Right atrium auricular region (tissue), 2 donors: ENCODE measurements around the gene NGEF. TPM values are rescaled to one million over a fixed set of nuclear protein-coding genes. Genes with fewer than 3 reads are reported as not detected.

Experiments used
- DNase-seq: peaks from one replicate; pipeline ENCODE4 v3.0.0-alpha.2; 2019; ENCODE audit warnings: low spot score
- H3K27ac ChIP-seq, 2 donors: fragments of 200-600 bp; sonication (generic); 1 replicate in 1 of 2; 2 replicates in 1 of 2; pipeline ENCODE4 v1.5.1; 2016 to 2019
- H3K27me3 ChIP-seq, 2 donors: fragments of 200-600 bp; sonication (generic); one replicate each; pipeline versions ENCODE4 v1.5.1 to v1.6.0; 2017 to 2019
- H3K36me3 ChIP-seq: fragments of 200-600 bp; sonication (generic); one replicate; pipeline ENCODE4 v1.5.1; 2016
- H3K4me1 ChIP-seq, 2 donors: fragments of 200-600 bp; sonication (generic); one replicate each; pipeline versions ENCODE4 v1.5.1 to v1.6.0; 2017 to 2019
- H3K4me3 ChIP-seq, 2 donors: fragments of 200-600 bp; sonication (generic); 1 replicate in 1 of 2; 2 replicates in 1 of 2; pipeline ENCODE4 v1.5.1; 2017 to 2019; ENCODE audit warnings: mild to moderate bottlenecking in 1 of 2, moderate library complexity in 1 of 2
- H3K9me3 ChIP-seq, 2 donors: fragments of 200-600 bp; sonication (generic); one replicate each; pipeline ENCODE4 v1.5.1; 2019
- total RNA-seq, 2 donors: library from RNA; depleted of rRNA; stranded (reverse); fragments of >200 nt; gene quantifications; one replicate each; pipeline ENCODE4 v1.1.0, GENCODE V29; 2016
- TF ChIP-seq, protein P1 (sequence below), 2 donors: fragments of 200-600 bp; sonication (generic); IDR thresholded peaks; one replicate each; pipeline ENCODE4 v1.5.1; 2019; ENCODE audit warnings: antibody characterized with exemption in 2 of 2

Gene NGEF
- total RNA-seq, 2 donors from 2014 or later, result 1.4 to 4.8 TPM

DNA sequence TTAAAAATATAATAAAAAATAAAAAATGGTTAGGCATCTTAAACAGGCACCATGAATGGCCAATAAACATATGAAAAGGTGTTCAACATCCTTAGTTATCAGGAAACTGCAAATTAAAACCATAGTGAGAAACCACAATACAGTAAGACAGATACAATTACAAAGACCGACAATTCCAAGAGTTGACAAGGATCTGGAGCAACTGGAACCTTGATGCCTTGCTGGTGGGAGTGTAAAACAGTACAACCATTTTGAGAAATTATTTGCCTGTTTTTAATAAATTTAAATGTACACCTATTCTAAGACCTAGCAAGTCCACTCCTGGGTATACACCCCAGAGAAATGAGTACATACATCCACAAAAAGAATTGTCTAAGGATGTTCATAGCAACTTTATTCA lies 49.1 kb downstream of the NGEF start:
- Histone ChIP-seq H3K36me3 (no peaks in the 10 kb centered on the region), H3K27ac (no peak overlapping the region), H3K9me3 (peaks cover 8% of the 10 kb centered on the region in 2 donors), H3K27me3 (no peaks in the 10 kb centered on the region), H3K4me3 (no peak overlapping the region), H3K4me1 (no peaks in the 10 kb centered on the region)
- TF ChIP-seq, protein P1, sequence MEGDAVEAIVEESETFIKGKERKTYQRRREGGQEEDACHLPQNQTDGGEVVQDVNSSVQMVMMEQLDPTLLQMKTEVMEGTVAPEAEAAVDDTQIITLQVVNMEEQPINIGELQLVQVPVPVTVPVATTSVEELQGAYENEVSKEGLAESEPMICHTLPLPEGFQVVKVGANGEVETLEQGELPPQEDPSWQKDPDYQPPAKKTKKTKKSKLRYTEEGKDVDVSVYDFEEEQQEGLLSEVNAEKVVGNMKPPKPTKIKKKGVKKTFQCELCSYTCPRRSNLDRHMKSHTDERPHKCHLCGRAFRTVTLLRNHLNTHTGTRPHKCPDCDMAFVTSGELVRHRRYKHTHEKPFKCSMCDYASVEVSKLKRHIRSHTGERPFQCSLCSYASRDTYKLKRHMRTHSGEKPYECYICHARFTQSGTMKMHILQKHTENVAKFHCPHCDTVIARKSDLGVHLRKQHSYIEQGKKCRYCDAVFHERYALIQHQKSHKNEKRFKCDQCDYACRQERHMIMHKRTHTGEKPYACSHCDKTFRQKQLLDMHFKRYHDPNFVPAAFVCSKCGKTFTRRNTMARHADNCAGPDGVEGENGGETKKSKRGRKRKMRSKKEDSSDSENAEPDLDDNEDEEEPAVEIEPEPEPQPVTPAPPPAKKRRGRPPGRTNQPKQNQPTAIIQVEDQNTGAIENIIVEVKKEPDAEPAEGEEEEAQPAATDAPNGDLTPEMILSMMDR (IDR thresholded peaks at IDR 0.05), result no peak
- DNase-seq, result no peak

DNA sequence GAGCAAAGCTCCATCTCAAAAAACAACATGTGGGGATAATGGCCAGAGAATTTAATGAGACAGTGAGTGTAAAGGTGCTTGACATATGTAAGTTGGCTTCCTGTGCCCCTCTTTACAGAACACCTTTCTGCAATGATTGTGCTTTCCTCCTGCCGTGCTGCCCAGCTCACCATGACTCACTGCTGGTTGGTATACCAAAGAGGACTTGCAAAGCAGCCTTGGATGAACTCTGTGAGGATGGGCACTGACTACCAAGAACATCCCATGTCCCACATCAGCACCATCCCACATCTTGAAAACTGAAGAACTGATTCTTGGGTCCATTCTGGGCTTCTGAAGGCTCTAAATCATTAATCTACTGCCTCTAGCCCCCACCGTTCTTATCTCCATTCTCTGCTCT lies 52.2 kb downstream of the NGEF start:
- no peaks in the 10 kb centered on the region for H3K36me3 ChIP-seq
- no peak overlapping the region for H3K4me3 ChIP-seq
- H3K9me3 ChIP-seq, result peaks cover 8% of the 10 kb centered on the region in 2 donors
- H3K4me1 ChIP-seq, result no peaks in the 10 kb centered on the region
- no peak for DNase-seq
- H3K27me3 ChIP-seq, result no peaks in the 10 kb centered on the region
- no peak overlapping the region for H3K27ac ChIP-seq
- TF ChIP-seq, protein P1 (IDR thresholded peaks at IDR 0.05), result no peak

DNA sequence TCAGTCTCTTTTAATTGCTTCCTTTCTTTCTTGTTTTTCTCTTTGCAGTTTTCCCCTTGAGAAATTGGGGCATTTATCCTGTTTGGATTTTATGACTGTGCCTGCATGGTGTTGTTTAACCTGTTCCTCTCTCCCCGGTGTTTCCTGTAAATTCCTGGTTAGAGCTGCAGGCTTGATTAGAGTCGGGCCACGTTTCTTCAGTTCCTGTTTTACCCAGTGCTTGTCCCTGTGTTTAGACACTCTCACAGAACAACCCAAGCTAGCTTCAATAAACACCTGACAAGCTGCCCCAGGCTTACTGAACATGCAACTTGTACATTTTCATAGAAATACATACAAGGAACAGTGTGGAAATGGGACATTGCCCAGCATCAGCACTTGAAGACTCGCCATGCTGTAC lies 53.9 kb downstream of the NGEF start:
- Histone ChIP-seq H3K4me3 (no peak overlapping the region), H3K27ac (no peak overlapping the region), H3K9me3 (peaks cover 8% of the 10 kb centered on the region in 2 donors), H3K27me3 (no peaks in the 10 kb centered on the region), H3K36me3 (no peaks in the 10 kb centered on the region), H3K4me1 (no peaks in the 10 kb centered on the region)
- TF ChIP-seq, protein P1 (IDR thresholded peaks at IDR 0.05), result no peak
- DNase-seq, result no peak

DNA sequence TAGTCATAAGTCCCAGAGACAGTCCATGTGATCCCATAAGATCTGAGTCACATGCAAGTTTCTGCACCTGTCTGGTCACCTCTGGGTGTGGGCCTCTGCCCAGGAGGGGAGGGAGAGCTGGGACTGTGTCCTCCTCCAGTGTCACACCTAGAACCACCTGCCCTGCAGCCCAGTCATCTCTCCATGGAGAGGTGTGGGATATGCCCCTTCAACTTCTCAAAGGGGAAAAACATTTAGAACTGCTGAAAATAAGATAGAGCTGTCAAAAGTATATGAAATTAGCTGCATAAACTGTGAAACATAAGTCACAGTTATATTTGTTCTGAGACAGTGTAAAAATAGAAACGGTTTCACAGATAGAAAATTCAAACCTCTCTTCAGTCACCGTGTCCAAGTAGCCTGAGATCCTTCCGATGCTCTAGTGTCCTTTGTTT lies 55.4 kb downstream of the NGEF start:
- Histone ChIP-seq H3K27me3 (no peaks in the 10 kb centered on the region), H3K9me3 (peaks cover 8% of the 10 kb centered on the region in 2 donors), H3K36me3 (no peaks in the 10 kb centered on the region), H3K4me3 (no peak overlapping the region), H3K4me1 (no peaks in the 10 kb centered on the region), H3K27ac (no peak overlapping the region)
- TF ChIP-seq, protein P1 (IDR thresholded peaks at IDR 0.05), result no peak
- DNase-seq, result no peak

DNA sequence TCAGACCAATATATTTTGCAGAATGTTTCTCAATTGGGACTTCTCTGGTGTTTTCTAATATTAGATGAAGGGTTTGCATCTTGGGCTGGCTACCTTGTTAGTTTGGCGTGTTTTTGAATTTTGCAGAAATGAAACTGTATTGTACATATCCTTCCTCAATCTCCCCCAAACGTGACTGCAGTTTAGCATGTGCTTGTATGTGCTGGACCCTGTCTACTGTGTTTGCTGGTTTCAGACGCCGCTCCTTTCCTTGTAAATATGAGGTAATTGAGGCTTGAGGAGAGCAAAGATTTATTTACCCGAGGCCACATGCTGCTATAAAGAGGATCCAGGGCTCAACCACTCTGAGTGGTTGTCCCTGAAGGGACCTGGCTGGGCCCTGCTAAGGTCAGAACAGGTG lies 57.2 kb downstream of the NGEF start:
- no peak for DNase-seq
- H3K4me1 ChIP-seq, result no peaks in the 10 kb centered on the region
- no peak overlapping the region for H3K4me3 ChIP-seq
- H3K27ac ChIP-seq, result no peak overlapping the region
- TF ChIP-seq, protein P1 (IDR thresholded peaks at IDR 0.05), result no peak
- no peaks in the 10 kb centered on the region for H3K9me3 ChIP-seq
- H3K27me3 ChIP-seq, result no peaks in the 10 kb centered on the region
- no peaks in the 10 kb centered on the region for H3K36me3 ChIP-seq

DNA sequence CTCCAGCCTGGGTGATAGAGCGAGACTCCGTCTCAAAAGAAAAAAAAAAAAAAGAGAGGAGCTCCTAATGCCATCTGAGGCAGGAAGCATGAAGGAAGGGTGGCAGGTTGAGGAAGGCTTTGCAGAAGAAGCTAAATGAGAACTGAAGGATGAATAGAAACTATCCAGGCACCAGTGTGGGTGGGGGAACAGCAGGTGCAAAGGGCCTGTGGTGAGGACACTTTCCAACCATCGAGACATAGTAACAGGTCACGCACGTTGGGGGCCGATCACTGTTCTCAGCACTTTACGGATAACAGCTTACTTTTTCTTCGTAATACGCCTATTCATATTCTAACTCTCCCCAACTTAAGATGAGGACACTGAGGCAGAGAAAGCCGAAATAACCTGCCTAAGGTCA lies 58.4 kb downstream of the NGEF start:
- no peaks in the 10 kb centered on the region for H3K27me3 ChIP-seq
- H3K4me3 ChIP-seq, result no peak overlapping the region
- no peaks in the 10 kb centered on the region for H3K4me1 ChIP-seq
- DNase-seq, result no peak
- no peaks in the 10 kb centered on the region for H3K36me3 ChIP-seq
- no peak overlapping the region for H3K27ac ChIP-seq
- TF ChIP-seq, protein P1 (IDR thresholded peaks at IDR 0.05), result no peak
- H3K9me3 ChIP-seq, result no peaks in the 10 kb centered on the region
